OCI-M2 (cell line): ENCODE results near the gene TAS2R60.
A peak's percentile ranks its signal among the peaks of the same experiment; 100 is the strongest.
"Not testable (repeated sequence)": the region's sequence is repeated elsewhere in the genome, so short reads cannot be mapped to it uniquely, and the experiment has no call there.

ENCODE experiments used
- DNase-seq: peaks from one replicate; lab custom pipeline; 2025; ENCODE audit not compliant: unreplicated experiment; lab: John Stamatoyannopoulos, UW

Gene TAS2R60

DNA sequence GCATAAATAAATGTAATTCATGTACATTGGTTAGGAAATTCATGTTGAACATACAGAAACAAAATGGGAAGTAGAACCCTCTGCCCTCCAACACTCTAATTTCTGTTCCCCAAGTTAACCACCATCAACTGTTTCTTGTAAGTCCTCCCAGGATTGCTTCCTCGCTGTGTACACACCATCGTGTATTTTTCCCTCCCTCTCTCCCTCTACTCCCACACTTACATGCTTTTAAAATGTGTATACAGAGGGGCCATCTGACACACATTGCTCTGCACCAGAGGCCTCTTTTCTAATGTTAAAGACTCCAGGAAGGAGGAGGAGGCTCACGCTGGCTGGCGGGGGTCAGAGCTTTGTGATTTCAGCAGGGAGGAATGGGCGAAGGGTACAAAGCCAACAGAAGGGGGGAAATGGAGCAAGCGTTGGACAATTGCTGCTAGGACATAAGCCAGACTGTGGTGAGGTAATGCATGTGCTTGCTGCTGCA, 32.7 kb upstream of the TAS2R60 start:
- DNase-seq: no peak

GRCh38 chr7:143411976-143412708, 31.1 kb upstream of the TAS2R60 start:
- DNase-seq: no peak

DNA sequence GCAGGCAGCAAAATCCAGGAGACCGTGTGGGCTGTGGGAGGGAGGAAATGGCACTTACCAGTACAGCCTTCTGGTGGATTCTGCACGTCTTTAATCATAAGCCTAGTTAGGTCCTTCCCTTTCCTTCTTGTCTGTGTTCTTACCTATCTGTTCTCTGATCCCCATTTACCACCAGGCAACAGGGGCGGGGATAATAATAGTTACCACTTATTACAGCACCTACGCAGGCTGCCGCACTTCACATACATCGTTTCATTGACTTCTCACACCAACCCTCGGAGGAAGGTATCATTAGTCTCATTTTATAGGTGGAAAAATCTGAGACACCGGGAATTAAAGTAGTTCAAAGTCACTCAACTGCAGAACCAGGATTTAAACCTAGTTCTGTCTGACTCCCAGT, 30.1 kb upstream of the TAS2R60 start:
- DNase-seq: no peak

- not testable (repeated sequence) for DNase-seq
Measured at GRCh38 chr7:143415209-143415608, 28.0 kb upstream of the TAS2R60 start.

GRCh38 chr7:143415742-143416397, 27.4 kb upstream of the TAS2R60 start:
- no peak for DNase-seq

DNA sequence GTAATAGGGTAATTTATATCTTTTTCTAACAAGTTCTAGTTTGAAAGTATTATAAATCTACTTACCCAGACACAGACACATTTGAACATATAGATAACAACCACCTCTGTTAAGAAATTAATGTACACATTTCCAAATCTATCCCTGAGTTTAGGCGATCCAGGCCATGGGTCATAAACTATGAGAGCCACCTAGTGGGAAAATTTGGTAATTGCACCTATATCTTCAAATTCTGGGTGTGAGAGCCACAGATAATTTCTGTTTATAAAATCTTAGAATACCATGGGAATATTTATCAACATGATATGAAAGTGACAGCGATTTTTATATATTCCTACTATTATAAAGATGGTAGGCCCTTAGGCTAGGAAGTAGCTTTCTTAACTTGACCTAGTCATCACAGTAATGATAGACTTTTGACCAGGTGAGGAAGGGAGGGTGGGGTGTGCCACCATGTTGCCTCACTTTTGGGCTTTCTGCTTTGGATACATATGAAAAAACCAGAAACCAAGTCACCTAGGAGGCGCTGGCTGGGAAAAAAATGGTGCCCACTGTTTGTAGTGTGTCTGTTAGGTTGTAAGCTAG, 26.6 kb upstream of the TAS2R60 start:
- DNase-seq: peak; percentile 70

- DNase-seq: no peak
Measured at GRCh38 chr7:143417734-143418383, 25.4 kb upstream of the TAS2R60 start.

GRCh38 chr7:143418681-143419458, 24.4 kb upstream of the TAS2R60 start:
- DNase-seq: no peak

DNA sequence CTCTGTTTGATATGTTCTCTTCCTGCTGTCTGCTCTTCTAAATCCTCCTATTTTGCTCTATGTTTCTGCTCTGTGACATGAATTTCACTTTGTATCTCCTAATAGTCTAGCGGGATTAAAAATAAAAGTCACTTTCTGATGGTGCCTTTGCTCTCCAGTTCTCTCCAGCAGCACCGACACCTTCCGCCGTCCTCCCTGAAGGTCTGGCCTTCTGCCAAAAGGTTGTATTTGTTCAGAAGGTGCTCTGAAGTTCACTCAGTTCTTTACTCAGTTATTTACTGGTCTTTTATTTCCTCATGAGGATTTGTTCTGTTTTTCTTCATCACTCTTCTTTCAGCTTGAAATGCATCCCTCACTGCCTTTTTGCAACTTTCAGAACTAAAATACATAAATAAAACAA, 23.4 kb upstream of the TAS2R60 start:
- no peak for DNase-seq

DNA sequence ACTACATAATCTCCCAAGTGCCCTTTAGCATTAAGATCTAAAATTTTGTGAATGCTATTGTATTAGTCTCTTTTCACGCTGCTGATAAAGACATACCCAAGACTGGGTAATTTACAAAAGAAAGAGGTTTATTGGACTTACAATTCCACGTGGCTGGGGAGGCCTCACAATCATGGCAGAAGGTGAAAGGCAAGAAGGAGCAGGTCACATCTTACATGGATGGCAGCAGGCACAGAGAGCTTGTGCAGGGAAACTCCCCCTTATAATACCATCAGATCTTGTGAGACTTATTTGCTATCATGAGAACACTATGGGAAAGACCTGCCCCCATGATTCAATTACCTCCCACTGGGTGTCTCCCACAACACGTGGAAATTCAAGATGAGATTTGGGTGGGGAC, 22.6 kb upstream of the TAS2R60 start:
- DNase-seq: not testable (repeated sequence)

GRCh38 chr7:143422033-143422432, 21.2 kb upstream of the TAS2R60 start:
- no peak for DNase-seq

GRCh38 chr7:143424476-143424875, 18.8 kb upstream of the TAS2R60 start:
- DNase-seq: not testable (repeated sequence)

- no peak for DNase-seq
Measured at GRCh38 chr7:143426479-143427142, 16.6 kb upstream of the TAS2R60 start.

DNA sequence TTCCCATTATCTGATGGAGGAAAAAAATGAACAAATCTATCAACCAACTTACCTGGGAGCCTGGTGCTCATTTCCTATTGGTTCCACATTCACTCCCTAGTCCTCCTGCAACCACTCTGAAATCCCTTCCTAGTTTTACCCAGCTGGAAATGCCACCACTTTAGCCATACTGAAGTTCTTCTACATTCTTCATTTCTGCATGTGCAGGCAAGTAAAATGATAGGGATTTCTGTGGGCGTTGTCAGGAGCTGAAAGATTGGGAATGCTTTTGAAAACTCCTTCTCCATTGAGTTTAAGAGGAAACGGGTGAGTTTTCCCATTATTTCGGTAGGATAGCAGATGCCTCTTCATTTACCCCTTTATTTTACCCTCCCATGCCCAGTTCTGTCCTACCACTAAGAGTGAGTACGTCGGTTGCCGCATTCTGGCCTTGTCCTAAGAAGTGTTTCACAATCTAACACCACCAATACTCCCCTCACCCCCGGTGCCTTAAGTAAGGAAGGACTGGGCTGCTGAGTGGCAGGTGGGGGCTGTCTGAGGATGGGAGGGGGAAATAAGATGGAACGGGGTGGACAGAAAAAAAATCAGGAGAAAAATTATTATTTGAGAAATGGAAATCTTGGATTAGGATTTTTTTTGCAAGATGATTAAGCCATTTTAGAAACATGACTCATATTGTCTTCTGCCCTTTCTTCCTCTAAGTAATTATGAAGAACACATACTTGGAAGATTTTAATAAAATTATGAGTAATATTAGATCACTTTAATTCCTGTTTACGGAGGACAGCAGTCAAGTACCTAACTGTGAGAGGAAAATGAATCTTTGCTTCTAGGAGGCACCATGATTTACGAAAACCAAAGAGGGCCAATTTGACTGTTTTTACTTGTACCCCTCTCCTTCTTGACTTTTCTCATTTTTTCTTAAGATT, 13.2 kb upstream of the TAS2R60 start:
- DNase-seq: no peak

GRCh38 chr7:143431109-143431508, 12.1 kb upstream of the TAS2R60 start:
- no peak for DNase-seq

DNA sequence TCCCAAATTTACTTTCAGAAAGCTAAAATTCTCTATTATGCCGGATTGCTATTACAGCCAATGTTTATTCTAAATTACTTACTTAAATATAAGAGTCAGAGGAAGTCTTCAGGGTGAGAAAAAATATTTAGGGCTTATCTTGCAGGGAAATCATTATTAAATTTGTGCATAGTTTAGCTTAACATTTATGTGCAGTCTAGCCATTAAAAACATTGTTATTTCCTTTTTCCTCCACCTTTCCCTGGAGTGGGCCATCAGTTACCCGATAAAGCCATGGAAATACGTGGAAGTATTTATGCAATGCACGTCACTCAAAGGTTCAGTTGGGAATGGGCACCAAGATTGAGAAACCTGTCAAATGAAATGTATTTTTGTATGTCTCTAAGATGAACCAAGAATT, 9.5 kb upstream of the TAS2R60 start:
- DNase-seq: no peak

DNA sequence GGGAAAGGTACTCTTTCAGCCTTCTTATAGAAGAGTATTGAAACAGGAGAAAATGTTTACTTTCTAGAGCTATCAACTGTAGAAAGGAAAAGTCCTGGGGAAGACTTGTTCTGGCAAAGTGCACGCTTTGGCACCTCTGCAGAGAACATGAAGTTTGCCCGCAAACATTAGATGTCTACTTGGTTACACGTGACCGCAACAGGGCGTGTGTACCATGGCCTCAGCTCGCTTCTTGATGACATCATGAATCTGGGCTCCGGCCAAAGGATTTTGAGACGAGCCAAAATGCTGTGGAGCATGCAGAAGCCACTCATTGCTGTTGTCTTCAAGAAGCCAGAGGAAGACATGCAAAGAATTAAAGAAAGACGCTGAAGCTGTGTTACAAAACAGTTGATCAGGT, 8.6 kb upstream of the TAS2R60 start:
- DNase-seq: no peak

GRCh38 chr7:143435266-143435665, 8.0 kb upstream of the TAS2R60 start:
- no peak for DNase-seq

DNA sequence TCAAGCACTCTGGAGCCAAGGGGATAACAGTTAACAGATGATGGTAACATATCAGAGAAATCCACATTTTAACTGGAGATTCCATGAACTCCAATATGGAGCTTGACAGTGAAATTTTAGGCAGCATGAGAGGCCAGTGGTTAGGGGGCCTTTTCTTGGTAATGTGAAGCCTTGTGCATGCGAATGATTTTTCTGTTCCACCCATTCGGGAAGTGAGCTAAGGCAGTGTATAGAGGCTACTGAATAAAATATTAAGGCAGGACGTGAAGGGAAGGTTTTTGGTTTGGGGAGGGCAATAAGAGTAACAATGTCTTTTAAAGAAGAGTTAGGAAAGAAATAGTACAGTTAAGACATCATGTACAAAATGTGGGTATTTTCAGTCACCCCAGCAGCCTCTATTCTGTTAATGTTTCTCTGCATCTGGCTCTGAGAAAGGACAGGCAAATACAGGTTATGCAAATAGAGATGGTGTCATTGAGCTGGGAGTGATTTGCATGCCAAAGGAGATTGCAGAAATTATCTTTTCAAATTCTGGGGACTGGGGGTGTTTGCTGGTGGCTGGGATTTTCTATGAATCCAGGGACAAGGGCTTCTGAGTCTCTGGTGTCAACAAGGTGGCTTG, 6.8 kb upstream of the TAS2R60 start:
- DNase-seq: no peak
